HL-60 (cell line): ENCODE measurements around the gene TIAL1.

Experiments used
- DNase-seq, 2 experiments: peaks; one replicate each; pipeline ENCODE4 v3.0.0-alpha.2; 2010 to 2020; ENCODE audit warnings: low read depth in 1 of 2, low spot score in 1 of 2
- H3K27ac ChIP-seq: fragments of 250-450 bp; sonication (Bioruptor Pico); replicated peaks from 2 replicates; pipeline ENCODE4 v1.5.1; 2020; ENCODE audit warnings: mild to moderate bottlenecking, moderate library complexity
- H3K27me3 ChIP-seq: fragments of 250-450 bp; sonication (Bioruptor Pico); 2 replicates; pipeline ENCODE4 v1.5.1; 2021; ENCODE audit warnings: mild to moderate bottlenecking, moderate library complexity; ENCODE audit not compliant: insufficient read depth, poor library complexity, severe bottlenecking
- H3K4me3 ChIP-seq: replicated peaks from 2 replicates; pipeline ENCODE4 v1.5.1; 2011; ENCODE audit warnings: mild to moderate bottlenecking, control low read depth, low read length; ENCODE audit not compliant: insufficient read depth
- GABPA ChIP-seq: IDR thresholded peaks from 2 replicates; pipeline ENCODE4 v1.6.1; 2012; ENCODE audit warnings: low read depth
- POLR2AphosphoS5 ChIP-seq: IDR thresholded peaks from 2 replicates; pipeline ENCODE4 v1.6.1; 2012; ENCODE audit warnings: low read depth
- SPI1 ChIP-seq: IDR thresholded peaks from 2 replicates; pipeline ENCODE4 v1.6.1; 2012; ENCODE audit warnings: low read depth, mild to moderate bottlenecking, borderline replicate concordance
- TF ChIP-seq, protein P1 (sequence below): IDR thresholded peaks from 2 replicates; pipeline ENCODE4 v1.6.1; 2012; ENCODE audit warnings: low read depth; ENCODE audit not compliant: insufficient replicate concordance
- TF ChIP-seq, protein P2 (sequence below): IDR thresholded peaks from one replicate; pipeline ENCODE4 v1.5.1; 2011; ENCODE audit warnings: low read length, control low read depth, inconsistent platforms; ENCODE audit not compliant: insufficient read depth

Gene TIAL1

DNA sequence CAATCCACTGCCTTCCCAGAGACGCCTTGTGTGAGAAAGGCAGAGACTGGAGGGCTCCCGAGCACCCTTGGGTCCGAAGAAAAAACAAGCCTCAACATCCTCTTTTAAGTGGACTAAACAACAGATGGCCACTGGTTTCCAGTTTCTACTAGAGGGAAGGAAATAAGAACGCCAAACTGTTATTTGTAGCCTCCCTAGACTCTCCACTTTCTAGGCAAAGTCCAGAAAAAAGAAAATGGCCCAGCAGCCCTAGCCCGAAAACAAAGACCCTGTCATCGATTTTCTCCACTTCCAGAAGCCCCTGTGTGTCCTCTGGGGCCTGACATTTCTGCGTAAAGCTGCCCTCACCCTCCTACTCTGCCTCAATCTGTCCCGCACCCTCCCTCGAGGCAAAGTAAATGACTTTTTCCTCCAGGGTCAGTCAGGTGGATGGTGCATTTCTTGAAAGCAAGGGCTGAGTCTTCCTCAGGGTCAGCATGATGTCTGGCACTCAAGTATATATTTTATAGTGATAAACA is 60.2 kb downstream of the TIAL1 start:
- DNase-seq, result no peak
- H3K4me3 ChIP-seq, result no peak overlapping the region
- TF ChIP-seq, protein P1, sequence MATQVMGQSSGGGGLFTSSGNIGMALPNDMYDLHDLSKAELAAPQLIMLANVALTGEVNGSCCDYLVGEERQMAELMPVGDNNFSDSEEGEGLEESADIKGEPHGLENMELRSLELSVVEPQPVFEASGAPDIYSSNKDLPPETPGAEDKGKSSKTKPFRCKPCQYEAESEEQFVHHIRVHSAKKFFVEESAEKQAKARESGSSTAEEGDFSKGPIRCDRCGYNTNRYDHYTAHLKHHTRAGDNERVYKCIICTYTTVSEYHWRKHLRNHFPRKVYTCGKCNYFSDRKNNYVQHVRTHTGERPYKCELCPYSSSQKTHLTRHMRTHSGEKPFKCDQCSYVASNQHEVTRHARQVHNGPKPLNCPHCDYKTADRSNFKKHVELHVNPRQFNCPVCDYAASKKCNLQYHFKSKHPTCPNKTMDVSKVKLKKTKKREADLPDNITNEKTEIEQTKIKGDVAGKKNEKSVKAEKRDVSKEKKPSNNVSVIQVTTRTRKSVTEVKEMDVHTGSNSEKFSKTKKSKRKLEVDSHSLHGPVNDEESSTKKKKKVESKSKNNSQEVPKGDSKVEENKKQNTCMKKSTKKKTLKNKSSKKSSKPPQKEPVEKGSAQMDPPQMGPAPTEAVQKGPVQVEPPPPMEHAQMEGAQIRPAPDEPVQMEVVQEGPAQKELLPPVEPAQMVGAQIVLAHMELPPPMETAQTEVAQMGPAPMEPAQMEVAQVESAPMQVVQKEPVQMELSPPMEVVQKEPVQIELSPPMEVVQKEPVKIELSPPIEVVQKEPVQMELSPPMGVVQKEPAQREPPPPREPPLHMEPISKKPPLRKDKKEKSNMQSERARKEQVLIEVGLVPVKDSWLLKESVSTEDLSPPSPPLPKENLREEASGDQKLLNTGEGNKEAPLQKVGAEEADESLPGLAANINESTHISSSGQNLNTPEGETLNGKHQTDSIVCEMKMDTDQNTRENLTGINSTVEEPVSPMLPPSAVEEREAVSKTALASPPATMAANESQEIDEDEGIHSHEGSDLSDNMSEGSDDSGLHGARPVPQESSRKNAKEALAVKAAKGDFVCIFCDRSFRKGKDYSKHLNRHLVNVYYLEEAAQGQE, result no peak
- TF ChIP-seq, protein P2, sequence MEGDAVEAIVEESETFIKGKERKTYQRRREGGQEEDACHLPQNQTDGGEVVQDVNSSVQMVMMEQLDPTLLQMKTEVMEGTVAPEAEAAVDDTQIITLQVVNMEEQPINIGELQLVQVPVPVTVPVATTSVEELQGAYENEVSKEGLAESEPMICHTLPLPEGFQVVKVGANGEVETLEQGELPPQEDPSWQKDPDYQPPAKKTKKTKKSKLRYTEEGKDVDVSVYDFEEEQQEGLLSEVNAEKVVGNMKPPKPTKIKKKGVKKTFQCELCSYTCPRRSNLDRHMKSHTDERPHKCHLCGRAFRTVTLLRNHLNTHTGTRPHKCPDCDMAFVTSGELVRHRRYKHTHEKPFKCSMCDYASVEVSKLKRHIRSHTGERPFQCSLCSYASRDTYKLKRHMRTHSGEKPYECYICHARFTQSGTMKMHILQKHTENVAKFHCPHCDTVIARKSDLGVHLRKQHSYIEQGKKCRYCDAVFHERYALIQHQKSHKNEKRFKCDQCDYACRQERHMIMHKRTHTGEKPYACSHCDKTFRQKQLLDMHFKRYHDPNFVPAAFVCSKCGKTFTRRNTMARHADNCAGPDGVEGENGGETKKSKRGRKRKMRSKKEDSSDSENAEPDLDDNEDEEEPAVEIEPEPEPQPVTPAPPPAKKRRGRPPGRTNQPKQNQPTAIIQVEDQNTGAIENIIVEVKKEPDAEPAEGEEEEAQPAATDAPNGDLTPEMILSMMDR, result no peak
- TF ChIP-seq SPI1, result no peak
- no peak for TF ChIP-seq POLR2AphosphoS5
- TF ChIP-seq GABPA, result no peak
- no peak overlapping the region for H3K27ac ChIP-seq
- no peaks in the 10 kb centered on the region for H3K27me3 ChIP-seq

DNA sequence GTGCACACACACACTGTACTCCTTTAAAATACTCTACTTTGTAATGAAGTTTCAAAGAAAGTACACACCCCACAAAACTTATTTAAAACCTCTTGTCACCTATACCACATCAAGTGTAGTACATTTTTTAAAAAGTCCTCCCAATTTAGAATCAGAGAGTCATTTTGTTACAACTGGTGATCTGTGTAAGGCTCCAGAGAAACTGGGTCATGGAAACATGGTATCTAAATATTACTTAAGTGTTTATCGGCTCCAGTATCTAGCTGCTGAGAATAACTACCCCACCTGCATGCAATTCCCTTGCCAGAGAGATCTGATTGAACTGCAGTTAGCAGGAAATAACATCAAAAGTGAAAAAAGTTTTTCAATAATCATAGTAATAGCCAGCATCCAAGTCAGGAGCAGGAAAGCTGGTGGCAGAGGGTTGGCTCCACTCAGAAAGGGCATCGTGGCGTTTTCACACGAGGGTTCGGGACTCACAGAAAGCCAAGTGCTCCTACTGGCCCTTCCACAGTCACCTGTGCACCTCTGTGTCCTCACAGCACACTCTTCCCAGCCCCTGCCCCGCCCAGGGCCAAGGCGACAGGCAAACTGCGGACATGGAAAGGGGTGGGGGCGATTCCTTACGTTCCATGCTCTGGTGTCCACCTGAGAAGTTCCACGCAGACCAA is 60.8 kb downstream of the TIAL1 start:
- no peak for DNase-seq
- TF ChIP-seq SPI1 (no peak), GABPA (no peak), POLR2AphosphoS5 (no peak)
- TF ChIP-seq, protein P2, result no peak
- TF ChIP-seq, protein P1, result no peak
- Histone ChIP-seq H3K27me3 (no peaks in the 10 kb centered on the region), H3K4me3 (no peak overlapping the region), H3K27ac (no peak overlapping the region)

DNA sequence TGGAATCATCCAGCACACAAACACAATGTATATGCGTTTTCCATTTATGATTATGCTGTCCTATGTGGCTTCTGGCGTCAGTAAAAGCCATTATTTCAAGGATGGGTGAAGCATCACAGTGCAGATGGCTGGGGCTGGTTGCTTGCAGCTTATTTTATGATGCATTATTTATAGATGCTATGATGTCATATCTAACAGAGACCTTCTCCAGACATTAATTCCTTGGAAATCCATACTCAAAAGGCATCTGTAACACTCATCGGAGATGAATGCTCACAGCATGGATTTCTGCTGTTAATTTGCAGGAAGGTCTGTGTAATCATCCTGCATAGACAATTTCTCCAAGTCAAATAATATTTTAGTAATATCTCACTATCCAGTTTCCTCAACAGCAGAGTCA is 61.5 kb downstream of the TIAL1 start:
- no peak overlapping the region for H3K27ac ChIP-seq
- TF ChIP-seq, protein P1, result no peak
- TF ChIP-seq SPI1, result no peak
- no peak for TF ChIP-seq POLR2AphosphoS5
- TF ChIP-seq, protein P2, result no peak
- no peak for TF ChIP-seq GABPA
- H3K4me3 ChIP-seq, result no peak overlapping the region
- DNase-seq, result no peak
- H3K27me3 ChIP-seq, result no peaks in the 10 kb centered on the region
